Natural killer cell (primary cell): Measurements from ENCODE around the gene AMDHD1. TPM values are rescaled to one million over a fixed set of nuclear protein-coding genes. Genes with fewer than 3 reads are reported as not detected.

ENCODE experiments used
- ATAC-seq, 3 donors: fragments of 150-1000 bp in 2 of 3; fragments of 200-7000 bp in 1 of 3; cut with Tn5 transposase; 1 replicate in 1 of 3; 2 replicates in 2 of 3; pipeline ENCODE4 v1.10.0; 2021; ENCODE audit warnings: mild to moderate bottlenecking in 2 of 3, moderate library complexity in 2 of 3
- DNase-seq, 2 donors: peaks; one replicate each; pipeline versions ENCODE4 v3.0.0 to v3.0.0-alpha.2; 2013 to 2021; ENCODE audit warnings: mixed read lengths in 1 of 2
- H3K27ac ChIP-seq: one replicate; pipeline ENCODE4 v1.5.1; 2013; ENCODE audit warnings: mild to moderate bottlenecking, low read length
- H3K27me3 ChIP-seq: one replicate; pipeline ENCODE4 v1.6.1; 2013; ENCODE audit warnings: low read length; ENCODE audit not compliant: control insufficient read depth, insufficient read depth
- H3K36me3 ChIP-seq: one replicate; pipeline ENCODE4 v1.6.1; 2013; ENCODE audit warnings: low read length; ENCODE audit not compliant: control insufficient read depth, insufficient read depth
- H3K4me1 ChIP-seq: one replicate; pipeline ENCODE4 v1.6.1; 2013; ENCODE audit warnings: low read length; ENCODE audit not compliant: control insufficient read depth, insufficient read depth
- H3K4me3 ChIP-seq: one replicate; pipeline ENCODE4 v1.5.1; 2013; ENCODE audit warnings: low read length
- H3K9me3 ChIP-seq: one replicate; pipeline ENCODE4 v1.6.1; 2013; ENCODE audit warnings: low read length; ENCODE audit not compliant: control insufficient read depth, insufficient read depth
- H3K27ac Mint-ChIP-seq, 2 donors: one replicate each; pipeline ENCODE4 v1.8.0; 2022; ENCODE audit warnings: mild to moderate bottlenecking in 2 of 2, mixed read lengths in 2 of 2, moderate library complexity in 1 of 2
- H3K27me3 Mint-ChIP-seq, 2 donors: one replicate each; pipeline ENCODE4 v1.8.0; 2022; ENCODE audit warnings: low read depth in 2 of 2, mixed read lengths in 2 of 2
- H3K36me3 Mint-ChIP-seq: one replicate; pipeline ENCODE4 v1.8.0; 2022; ENCODE audit warnings: mixed read lengths
- H3K4me1 Mint-ChIP-seq, 2 donors: one replicate each; pipeline ENCODE4 v1.8.0; 2022; ENCODE audit warnings: mixed read lengths in 2 of 2
- H3K4me3 Mint-ChIP-seq: one replicate; pipeline ENCODE4 v1.8.0; 2022; ENCODE audit warnings: mild to moderate bottlenecking, moderate library complexity, mixed read lengths
- H3K9me3 Mint-ChIP-seq, 2 donors: one replicate each; pipeline ENCODE4 v1.8.0; 2022; ENCODE audit warnings: mixed read lengths in 2 of 2
- CTCF ChIP-seq: fragments of 200-600 bp; IDR thresholded peaks from one replicate; pipeline ENCODE4 v1.8.0; 2022; ENCODE audit warnings: antibody characterized with exemption
- WGBS: methylation state at CpG from one replicate; pipeline ENCODE4 v1.1.7; 2013; ENCODE audit warnings: missing lambda C conversion rate; ENCODE audit not compliant: insufficient coverage; 5-methylcytosine and 5-hydroxymethylcytosine counted together
- intact Hi-C: fragments of 100-400 bp; cut with micrococcal nuclease; formaldehyde crosslinking; loops from one replicate; pipeline ENCODE4 v1.14.2; 2022
- total RNA-seq, 4 donors: library from RNA; stranded (reverse); fragments of 120-200 nt in 1 of 4; gene quantifications; one replicate each; pipeline versions ENCODE4 v1.2.3 to v1.2.4, GENCODE V29; 2013 to 2022

The AMDHD1 gene
- total RNA-seq, 3 donors from 2014 or later (not counting 1 experiment from before 2014, with no cell fraction given) = 1.2 to 1.6 (median 1.4) TPM

- no peaks in the 10 kb centered on the region for H3K9me3 ChIP-seq
- ATAC-seq = no peak
- Mint-ChIP-seq H3K36me3 (no peaks in the 10 kb centered on the region), H3K27me3 (peaks cover 0 to 2% of the 10 kb centered on the region in 2 donors), H3K9me3 (no peaks in the 10 kb centered on the region), H3K4me1 (peaks cover 6% of the 10 kb centered on the region in 2 donors), H3K4me3 (no peak overlapping the region), H3K27ac (no peak overlapping the region)
- no peak for TF ChIP-seq CTCF
- H3K36me3 ChIP-seq = no peaks in the 10 kb centered on the region
- no peak overlapping the region for H3K27ac ChIP-seq
- no peak for DNase-seq
- no peaks in the 10 kb centered on the region for H3K27me3 ChIP-seq
- H3K4me1 ChIP-seq = no peaks in the 10 kb centered on the region
- intact Hi-C loops = no loop called here
- WGBS = 96% methylated on average over 6 of the region's 7 CpGs
- H3K4me3 ChIP-seq = no peak overlapping the region
These were observed 50.8 kb downstream of the AMDHD1 start for GRCh38 chr12:95993907-95994306.

- TF ChIP-seq CTCF = no peak
- Histone ChIP-seq H3K36me3 (no peaks in the 10 kb centered on the region), H3K27me3 (no peaks in the 10 kb centered on the region), H3K27ac (no peak overlapping the region), H3K4me1 (no peaks in the 10 kb centered on the region), H3K4me3 (no peak overlapping the region), H3K9me3 (no peaks in the 10 kb centered on the region)
- H3K36me3 Mint-ChIP-seq = no peaks in the 10 kb centered on the region
- 76% methylated on average over 4 of the region's 5 CpGs for WGBS
- DNase-seq (no peak), ATAC-seq (no peak)
- H3K4me3 Mint-ChIP-seq = no peak overlapping the region
- H3K9me3 Mint-ChIP-seq = no peaks in the 10 kb centered on the region
- H3K27ac Mint-ChIP-seq = no peak overlapping the region
- intact Hi-C loops = no loop called here
- peaks cover 7% of the 10 kb centered on the region in 2 donors for H3K4me1 Mint-ChIP-seq
- H3K27me3 Mint-ChIP-seq = peaks cover 0 to 2% of the 10 kb centered on the region in 2 donors
These were observed 51.3 kb downstream of the AMDHD1 start for GRCh38 chr12:95994476-95994875.

- H3K4me3 ChIP-seq = no peak overlapping the region
- Mint-ChIP-seq H3K36me3 (no peaks in the 10 kb centered on the region), H3K27ac (no peak overlapping the region), H3K9me3 (no peaks in the 10 kb centered on the region), H3K4me3 (no peak overlapping the region), H3K27me3 (peaks cover 0 to 2% of the 10 kb centered on the region in 2 donors), H3K4me1 (peaks cover 7% of the 10 kb centered on the region in 2 donors)
- intact Hi-C loops = no loop called here
- no peaks in the 10 kb centered on the region for H3K27me3 ChIP-seq
- no peaks in the 10 kb centered on the region for H3K36me3 ChIP-seq
- H3K27ac ChIP-seq = no peak overlapping the region
- DNase-seq (no peak), ATAC-seq (no peak)
- no peaks in the 10 kb centered on the region for H3K4me1 ChIP-seq
- no peaks in the 10 kb centered on the region for H3K9me3 ChIP-seq
- no peak for TF ChIP-seq CTCF
- 93% methylated on average over 26 of the region's 29 CpGs for WGBS
These were observed 52.3 kb downstream of the AMDHD1 start for GRCh38 chr12:95995238-95996031.
